ENCODE data around the gene SEBOX. TPM values are rescaled to one million over a fixed set of nuclear protein-coding genes. Genes with fewer than 3 reads are reported as not detected.
A peak's percentile ranks its signal among the peaks of the same experiment; 100 is the strongest.

SEBOX gene
- total RNA-seq, 4 donors from 2014 or later: not detected

DNA sequence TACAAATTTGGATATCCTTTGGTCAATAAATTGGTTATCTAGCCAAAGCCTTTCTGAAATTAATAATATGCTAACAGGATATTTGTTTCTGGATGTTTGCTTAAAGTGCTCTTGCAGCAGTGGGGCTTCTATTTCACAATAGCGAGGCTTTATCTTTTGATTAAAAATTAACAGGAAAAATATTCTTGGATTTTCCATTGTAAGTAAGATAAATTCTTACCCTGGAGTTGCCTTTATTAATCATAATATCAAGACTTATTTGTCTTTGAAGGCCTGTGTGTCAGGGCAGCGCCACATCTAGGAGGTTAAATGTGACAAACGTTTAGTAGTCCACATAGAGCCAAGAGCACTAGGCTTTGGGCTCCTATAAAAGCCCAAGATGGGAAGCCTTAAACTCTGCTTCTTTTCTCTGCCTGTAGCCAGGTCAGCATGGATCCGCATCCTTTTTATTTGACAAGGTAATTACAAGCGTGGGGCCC, 40.7 kb downstream of the SEBOX start:
- ATAC-seq: no peak
- TF ChIP-seq POLR2A (IDR thresholded peaks at IDR 0.05): no peak
- no peak for TF ChIP-seq CTCF (IDR thresholded peaks at IDR 0.05)
- no peak for TF ChIP-seq POLR2AphosphoS5 (IDR thresholded peaks at IDR 0.05)
- TF ChIP-seq EP300 (IDR thresholded peaks at IDR 0.05): no peak
- Histone ChIP-seq H3K9me3 (no peaks in the 10 kb centered on the region), H3K36me3 (peaks cover 0 to 32% of the 10 kb centered on the region in 2 donors), H3K4me3 (no peak overlapping the region), H3K27me3 (no peaks in the 10 kb centered on the region), H3K4me1 (peaks cover 0 to 11% (median 3%) of the 10 kb centered on the region in 3 donors), H3K27ac (no peak overlapping the region)
- 87% methylated on average over 3 to 5 of the region's 5 CpGs for WGBS, 2 donors (ENCODE audit: low coverage in 1 of 2)

DNA sequence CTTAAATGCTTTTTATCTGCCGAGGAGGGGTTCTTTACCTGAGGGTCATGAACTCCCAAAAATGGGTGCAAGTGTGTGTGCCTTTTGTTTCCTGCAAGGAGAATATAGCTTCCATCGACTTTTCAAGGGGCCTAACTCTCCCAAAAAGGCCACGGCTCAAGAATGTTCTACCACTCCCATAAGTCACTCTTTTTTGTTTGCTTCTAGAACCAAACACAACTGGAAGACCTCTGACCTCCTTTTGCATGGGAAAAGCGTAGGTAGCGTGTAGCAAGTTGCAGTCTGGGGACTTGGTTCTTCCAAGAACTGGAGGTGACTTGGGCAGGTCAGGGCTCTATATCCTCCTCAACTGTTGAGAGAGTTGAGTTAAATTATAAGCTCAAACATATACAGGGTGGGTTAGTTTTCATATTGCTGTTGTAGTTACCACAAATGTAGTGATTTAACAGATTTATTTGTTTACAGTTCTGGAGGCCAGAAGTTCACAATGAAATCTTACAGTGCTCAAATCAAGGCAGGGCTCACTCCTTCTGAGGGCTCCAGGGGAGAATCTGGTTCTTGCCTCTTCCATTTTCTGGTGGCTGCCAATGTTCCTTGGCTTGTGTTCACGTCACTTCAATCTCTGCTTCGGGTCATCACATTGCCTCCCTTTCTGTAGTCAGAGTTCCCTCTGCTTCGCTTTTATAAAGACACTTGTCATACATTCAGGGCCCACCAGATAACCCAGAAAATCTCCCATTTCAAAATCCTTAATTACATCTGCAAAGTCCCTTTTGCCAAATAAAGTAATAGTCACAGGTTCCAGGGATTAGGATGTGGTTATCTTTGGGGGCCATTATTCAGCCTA, 44.6 kb downstream of the SEBOX start:
- Histone ChIP-seq H3K27me3 (no peaks in the 10 kb centered on the region), H3K36me3 (no peaks in the 10 kb centered on the region), H3K4me1 (peaks cover 0 to 24% (median 8%) of the 10 kb centered on the region in 3 donors), H3K27ac (no peak overlapping the region), H3K4me3 (no peak overlapping the region), H3K9me3 (no peaks in the 10 kb centered on the region)
- no peak for TF ChIP-seq POLR2A (IDR thresholded peaks at IDR 0.05)
- TF ChIP-seq POLR2AphosphoS5 (IDR thresholded peaks at IDR 0.05): no peak
- no peak for TF ChIP-seq EP300 (IDR thresholded peaks at IDR 0.05)
- no peak for TF ChIP-seq CTCF (IDR thresholded peaks at IDR 0.05)
- WGBS, 2 donors (ENCODE audit: low coverage in 1 of 2): 50 to 60% methylated on average over 6 of the region's 8 CpGs
- no peak for ATAC-seq

DNA sequence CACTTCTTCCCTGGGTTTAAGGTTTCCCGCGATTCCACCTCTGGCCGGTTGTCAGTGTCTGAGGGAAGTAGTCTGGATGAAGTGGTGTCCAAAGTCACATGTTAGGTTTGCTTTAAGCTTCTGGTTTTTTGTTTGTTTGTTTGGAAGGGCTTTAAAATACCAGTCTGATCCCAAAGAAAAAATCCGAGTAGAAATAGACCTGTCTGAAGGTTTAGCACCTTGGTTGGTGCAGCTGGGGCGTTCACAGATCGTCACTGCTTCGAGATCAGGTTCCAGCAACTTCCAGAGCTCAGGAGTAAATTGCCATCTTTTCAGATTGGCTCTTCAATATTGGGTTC, 45.4 kb downstream of the SEBOX start:
- Histone ChIP-seq H3K4me3 (peak overlapping the region; percentile 36 to 64), H3K4me1 (peaks cover 0 to 24% (median 8%) of the 10 kb centered on the region in 3 donors), H3K27ac (peak overlapping the region; percentile 11 to 83 (median 74)), H3K36me3 (no peaks in the 10 kb centered on the region), H3K9me3 (no peaks in the 10 kb centered on the region), H3K27me3 (no peaks in the 10 kb centered on the region)
- TF ChIP-seq EP300 (IDR thresholded peaks at IDR 0.05) (no peak), POLR2A (IDR thresholded peaks at IDR 0.05) (no peak), POLR2AphosphoS5 (IDR thresholded peaks at IDR 0.05) (no peak), CTCF (IDR thresholded peaks at IDR 0.05) (no peak)
- no peak for ATAC-seq
- WGBS, 2 donors (ENCODE audit: low coverage in 1 of 2): 4 to 6% methylated on average over 6 to 7 of the region's 7 CpGs

GRCh38 chr17:28318759-28319597, 46.0 kb downstream of the SEBOX start, which contains the start of gene TMEM97:
Gene TMEM97, plus strand, starts transcription at chr17:28319200. Its CDS starts 40 bp downstream, at chr17:28319240.
- H3K9me3 ChIP-seq: no peaks in the 10 kb centered on the region
- no peak for TF ChIP-seq EP300 (IDR thresholded peaks at IDR 0.05)
- TF ChIP-seq POLR2A (IDR thresholded peaks at IDR 0.05): no peak
- peak; percentile 35 for TF ChIP-seq POLR2AphosphoS5 (IDR thresholded peaks at IDR 0.05)
- peak in 1 of 4 experiments; percentile 32 for TF ChIP-seq CTCF (IDR thresholded peaks at IDR 0.05)
- peak; percentile 99 for ATAC-seq
- 0% methylated on average over 7 to 18 of the region's 72 CpGs for whole genome bisulfite sequencing, 2 donors (ENCODE audit: low coverage in 1 of 2)
- H3K4me1 ChIP-seq: peaks cover 0 to 24% (median 8%) of the 10 kb centered on the region in 3 donors
- H3K27me3 ChIP-seq: no peaks in the 10 kb centered on the region
- H3K36me3 ChIP-seq: no peaks in the 10 kb centered on the region
- peak within 1 kb of the TSS; percentile 36 to 64 for H3K4me3 ChIP-seq
- peak within 1 kb of the TSS; percentile 11 to 83 (median 74) for H3K27ac ChIP-seq

Measured in gastroesophageal sphincter (tissue), 4 donors.